Measurements from ENCODE around the gene KRT15. TPM values are rescaled to one million over a fixed set of nuclear protein-coding genes. Genes with fewer than 3 reads are reported as not detected.
A peak's percentile ranks its signal among the peaks of the same experiment; 100 is the strongest.

Gene KRT15
- total RNA-seq, 1 donor from 2014 or later, result not detected

DNA sequence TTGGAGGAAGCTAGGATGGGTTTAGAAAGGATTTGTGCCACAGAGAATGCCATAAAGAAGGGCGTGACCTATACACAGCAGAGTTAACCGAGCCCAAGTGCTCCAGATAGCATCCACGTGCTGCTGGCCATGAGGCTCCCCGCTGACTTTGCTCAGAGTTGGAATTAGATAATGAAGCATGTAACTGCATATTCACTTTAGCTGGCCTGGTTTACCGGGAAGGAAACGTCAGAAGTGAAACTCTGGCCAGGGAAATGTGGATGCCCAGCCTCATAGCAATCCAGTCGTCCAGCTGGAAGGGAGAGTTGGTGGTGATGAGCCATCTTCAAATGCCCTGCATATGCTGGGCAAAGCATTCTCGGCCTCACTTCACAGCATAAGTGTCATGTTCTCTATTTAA is 43.8 kb downstream of the KRT15 start:
- no peak overlapping the region for H3K9ac ChIP-seq (ENCODE audit: low read depth in 1 of 3, low read length in 3 of 3)
- H3K9me3 ChIP-seq (ENCODE audit: control insufficient read depth in 3 of 3, low read length in 3 of 3), result no peaks in the 10 kb centered on the region
- H3K4me3 ChIP-seq (ENCODE audit: low read length in 3 of 3), result no peak overlapping the region
- peaks cover 0 to 11% (median 6%) of the 10 kb centered on the region in 3 donors for H3K4me1 ChIP-seq (ENCODE audit: control insufficient read depth in 3 of 3, insufficient read depth in 3 of 3, low read length in 3 of 3)
- peak overlapping the region; percentile 36 for H3K27ac ChIP-seq (ENCODE audit: low read depth, low read length)
- no peaks in the 10 kb centered on the region for H3K27me3 ChIP-seq (ENCODE audit: control insufficient read depth in 3 of 3, insufficient read depth in 3 of 3, low read length in 3 of 3)
- H3K36me3 ChIP-seq (ENCODE audit: control insufficient read depth in 3 of 3, insufficient read depth in 3 of 3, low read length in 3 of 3), result no peaks in the 10 kb centered on the region

DNA sequence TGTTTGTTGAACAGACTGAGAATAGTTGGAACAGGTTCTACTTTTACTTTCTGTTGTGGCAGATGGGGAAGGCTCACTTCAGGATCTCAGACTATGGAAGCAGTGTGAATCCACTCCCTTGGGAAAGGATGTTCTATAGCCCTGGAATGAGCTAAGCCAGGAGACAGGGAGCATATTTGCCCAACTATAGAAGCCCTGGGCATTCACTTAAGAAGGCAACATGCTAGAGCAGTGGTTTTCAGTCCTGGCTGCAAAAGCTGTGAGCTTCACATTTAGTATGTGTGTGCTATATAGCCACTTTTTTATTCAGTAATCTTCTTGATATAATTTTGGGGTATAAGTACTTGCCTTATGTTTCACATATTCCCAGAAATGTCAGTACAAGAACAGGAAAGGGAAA is 50.3 kb downstream of the KRT15 start:
- Histone ChIP-seq H3K4me1 (ENCODE audit: control insufficient read depth in 3 of 3, insufficient read depth in 3 of 3, low read length in 3 of 3) (peaks cover 8 to 12% (median 9%) of the 10 kb centered on the region in 3 donors), H3K9ac (ENCODE audit: low read depth in 1 of 3, low read length in 3 of 3) (no peak overlapping the region), H3K27ac (ENCODE audit: low read depth, low read length) (no peak overlapping the region), H3K36me3 (ENCODE audit: control insufficient read depth in 3 of 3, insufficient read depth in 3 of 3, low read length in 3 of 3) (no peaks in the 10 kb centered on the region), H3K4me3 (ENCODE audit: low read length in 3 of 3) (no peak overlapping the region), H3K9me3 (ENCODE audit: control insufficient read depth in 3 of 3, low read length in 3 of 3) (peaks cover 0 to 2% (median 0%) of the 10 kb centered on the region in 3 donors), H3K27me3 (ENCODE audit: control insufficient read depth in 3 of 3, insufficient read depth in 3 of 3, low read length in 3 of 3) (peaks cover 0 to 11% (median 0%) of the 10 kb centered on the region in 3 donors)

DNA sequence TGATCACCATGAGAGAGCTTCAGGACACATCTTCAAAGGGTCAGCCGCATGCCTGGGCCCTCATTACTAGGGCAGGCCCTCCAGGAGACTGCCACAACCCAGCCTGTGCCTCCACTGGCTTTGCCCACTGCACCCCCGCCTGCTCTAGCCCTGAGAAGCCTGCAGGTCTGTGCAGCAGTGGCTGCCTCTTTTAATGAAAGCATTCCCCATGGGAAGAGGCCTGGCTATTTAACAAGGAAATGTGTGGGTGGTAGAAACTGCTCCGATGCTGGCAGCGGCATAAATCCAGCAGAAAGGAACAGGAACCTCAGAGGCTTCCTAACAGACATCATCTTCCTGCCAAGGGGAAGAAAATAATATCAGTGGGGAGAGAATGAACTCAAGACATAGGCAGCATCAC is 51.1 kb downstream of the KRT15 start:
- Histone ChIP-seq H3K27me3 (ENCODE audit: control insufficient read depth in 3 of 3, insufficient read depth in 3 of 3, low read length in 3 of 3) (peaks cover 0 to 11% (median 0%) of the 10 kb centered on the region in 3 donors), H3K9me3 (ENCODE audit: control insufficient read depth in 3 of 3, low read length in 3 of 3) (peaks cover 0 to 2% (median 0%) of the 10 kb centered on the region in 3 donors), H3K9ac (ENCODE audit: low read depth in 1 of 3, low read length in 3 of 3) (no peak overlapping the region), H3K4me3 (ENCODE audit: low read length in 3 of 3) (no peak overlapping the region), H3K36me3 (ENCODE audit: control insufficient read depth in 3 of 3, insufficient read depth in 3 of 3, low read length in 3 of 3) (no peaks in the 10 kb centered on the region), H3K4me1 (ENCODE audit: control insufficient read depth in 3 of 3, insufficient read depth in 3 of 3, low read length in 3 of 3) (peaks cover 8 to 12% (median 11%) of the 10 kb centered on the region in 3 donors), H3K27ac (ENCODE audit: low read depth, low read length) (no peak overlapping the region)

DNA sequence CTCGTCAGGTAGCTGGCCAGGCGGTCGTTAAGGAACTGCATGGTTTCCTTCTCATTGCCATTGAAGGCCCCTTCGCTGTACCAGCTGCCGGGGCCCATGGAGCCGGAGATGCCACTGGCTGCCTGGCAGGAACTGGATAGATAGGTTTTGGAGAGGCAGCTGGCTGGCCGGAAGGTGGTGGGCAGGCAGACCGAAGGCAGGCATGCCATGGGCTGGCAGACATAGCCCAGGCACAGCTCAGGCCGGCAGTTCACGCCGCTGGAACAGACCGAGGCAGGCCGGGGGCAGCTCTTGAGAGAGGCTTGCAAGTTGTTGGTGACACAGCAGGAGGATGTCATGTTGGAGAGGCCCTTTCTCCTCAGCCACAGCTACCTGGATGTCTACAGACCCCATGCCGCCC is 51.7 kb downstream of the KRT15 start, which contains the start of gene KRT32:
KRT32 (minus strand) TSS at position 399 of the 400 bp plus-strand sequence; CDS start at position 338, 61 bp downstream.
- Histone ChIP-seq H3K9ac (ENCODE audit: low read depth in 1 of 3, low read length in 3 of 3) (no peak within 1 kb of the TSS), H3K27me3 (ENCODE audit: control insufficient read depth in 3 of 3, insufficient read depth in 3 of 3, low read length in 3 of 3) (peaks cover 0 to 14% (median 0%) of the 10 kb centered on the region in 3 donors), H3K4me1 (ENCODE audit: control insufficient read depth in 3 of 3, insufficient read depth in 3 of 3, low read length in 3 of 3) (peaks cover 8 to 14% (median 12%) of the 10 kb centered on the region in 3 donors), H3K9me3 (ENCODE audit: control insufficient read depth in 3 of 3, low read length in 3 of 3) (peaks cover 0 to 2% (median 0%) of the 10 kb centered on the region in 3 donors), H3K36me3 (ENCODE audit: control insufficient read depth in 3 of 3, insufficient read depth in 3 of 3, low read length in 3 of 3) (no peaks in the 10 kb centered on the region), H3K27ac (ENCODE audit: low read depth, low read length) (no peak within 1 kb of the TSS), H3K4me3 (ENCODE audit: low read length in 3 of 3) (no peak within 1 kb of the TSS)

DNA sequence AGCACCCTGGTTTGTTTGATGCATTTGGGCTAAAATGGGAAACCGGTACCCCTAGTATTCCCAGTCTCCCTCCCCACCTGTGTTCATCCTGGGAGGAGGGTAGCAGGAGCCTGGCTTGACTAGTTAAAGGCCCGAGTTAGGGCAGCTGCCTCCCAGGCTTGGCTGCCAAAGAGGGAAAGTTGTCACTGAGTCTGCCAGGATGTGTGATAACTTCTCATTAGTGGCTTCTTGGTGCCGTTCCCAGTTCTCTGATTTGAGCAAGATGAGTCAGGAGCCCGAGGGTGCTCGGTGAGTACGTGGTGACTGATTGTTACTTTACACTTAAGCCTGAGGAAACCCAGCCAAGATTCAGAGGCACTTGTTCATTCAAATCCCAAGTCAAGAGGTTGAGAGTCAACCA is 54.0 kb downstream of the KRT15 start:
- no peaks in the 10 kb centered on the region for H3K36me3 ChIP-seq (ENCODE audit: control insufficient read depth in 3 of 3, insufficient read depth in 3 of 3, low read length in 3 of 3)
- H3K27ac ChIP-seq (ENCODE audit: low read depth, low read length), result no peak overlapping the region
- peak overlapping the region in 1 of 3 donors; percentile 54 for H3K9ac ChIP-seq (ENCODE audit: low read depth in 1 of 3, low read length in 3 of 3)
- no peak overlapping the region for H3K4me3 ChIP-seq (ENCODE audit: low read length in 3 of 3)
- H3K4me1 ChIP-seq (ENCODE audit: control insufficient read depth in 3 of 3, insufficient read depth in 3 of 3, low read length in 3 of 3), result peaks cover 8 to 14% (median 12%) of the 10 kb centered on the region in 3 donors
- H3K9me3 ChIP-seq (ENCODE audit: control insufficient read depth in 3 of 3, low read length in 3 of 3), result peaks cover 0 to 2% (median 0%) of the 10 kb centered on the region in 3 donors
- peaks cover 0 to 14% (median 3%) of the 10 kb centered on the region in 3 donors for H3K27me3 ChIP-seq (ENCODE audit: control insufficient read depth in 3 of 3, insufficient read depth in 3 of 3, low read length in 3 of 3)

DNA sequence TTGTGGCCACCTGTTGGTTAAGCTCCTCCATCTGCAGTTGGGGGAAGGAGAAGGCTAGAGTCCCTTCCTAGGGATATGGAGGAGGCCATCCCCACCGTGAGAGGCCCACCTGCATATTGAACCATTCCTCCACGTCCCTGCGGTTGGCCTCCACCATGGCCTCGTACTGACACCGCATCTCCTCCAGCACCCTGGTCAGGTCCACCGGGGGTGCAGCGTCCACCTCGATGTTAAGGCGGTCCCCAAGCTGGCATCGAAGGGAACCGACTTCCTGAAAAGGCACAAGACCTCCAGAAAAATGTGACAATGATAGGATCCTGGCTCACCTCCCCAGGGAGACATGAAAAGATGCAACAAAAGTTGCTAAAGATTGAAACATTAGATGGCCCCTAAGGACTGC is 54.5 kb downstream of the KRT15 start:
- Histone ChIP-seq H3K27me3 (ENCODE audit: control insufficient read depth in 3 of 3, insufficient read depth in 3 of 3, low read length in 3 of 3) (peaks cover 0 to 14% (median 3%) of the 10 kb centered on the region in 3 donors), H3K9me3 (ENCODE audit: control insufficient read depth in 3 of 3, low read length in 3 of 3) (peaks cover 0 to 2% (median 0%) of the 10 kb centered on the region in 3 donors), H3K4me1 (ENCODE audit: control insufficient read depth in 3 of 3, insufficient read depth in 3 of 3, low read length in 3 of 3) (peaks cover 8 to 14% (median 12%) of the 10 kb centered on the region in 3 donors), H3K36me3 (ENCODE audit: control insufficient read depth in 3 of 3, insufficient read depth in 3 of 3, low read length in 3 of 3) (no peaks in the 10 kb centered on the region), H3K4me3 (ENCODE audit: low read length in 3 of 3) (peak overlapping the region in 1 of 3 donors; percentile 13), H3K27ac (ENCODE audit: low read depth, low read length) (no peak overlapping the region), H3K9ac (ENCODE audit: low read depth in 1 of 3, low read length in 3 of 3) (peak overlapping the region in 1 of 3 donors; percentile 54)

DNA sequence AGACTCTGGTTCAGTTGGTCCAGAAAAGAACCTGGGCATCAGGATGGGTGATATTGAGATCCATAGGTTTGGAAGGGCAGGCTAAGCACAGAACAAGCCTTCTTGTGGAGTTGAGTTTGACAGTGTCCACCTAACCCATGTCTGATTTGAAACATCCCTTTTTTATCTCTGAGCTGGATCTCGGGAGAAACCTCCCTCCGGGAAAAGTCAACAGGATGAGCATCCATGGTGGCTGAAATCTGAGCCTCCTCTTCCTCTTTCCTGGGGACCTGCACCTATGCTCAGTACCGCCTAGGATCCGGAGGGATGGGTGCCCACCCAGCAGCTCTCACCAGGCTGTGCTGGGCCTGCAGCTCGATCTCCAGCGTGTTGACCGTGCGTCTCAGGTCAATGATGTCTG is 54.9 kb downstream of the KRT15 start:
- no peaks in the 10 kb centered on the region for H3K36me3 ChIP-seq (ENCODE audit: control insufficient read depth in 3 of 3, insufficient read depth in 3 of 3, low read length in 3 of 3)
- H3K4me3 ChIP-seq (ENCODE audit: low read length in 3 of 3), result no peak overlapping the region
- no peak overlapping the region for H3K9ac ChIP-seq (ENCODE audit: low read depth in 1 of 3, low read length in 3 of 3)
- H3K9me3 ChIP-seq (ENCODE audit: control insufficient read depth in 3 of 3, low read length in 3 of 3), result peaks cover 0 to 2% (median 0%) of the 10 kb centered on the region in 3 donors
- H3K27me3 ChIP-seq (ENCODE audit: control insufficient read depth in 3 of 3, insufficient read depth in 3 of 3, low read length in 3 of 3), result peaks cover 0 to 14% (median 3%) of the 10 kb centered on the region in 3 donors
- H3K4me1 ChIP-seq (ENCODE audit: control insufficient read depth in 3 of 3, insufficient read depth in 3 of 3, low read length in 3 of 3), result peaks cover 8 to 14% (median 12%) of the 10 kb centered on the region in 3 donors
- no peak overlapping the region for H3K27ac ChIP-seq (ENCODE audit: low read depth, low read length)

Small RNAs within 50 kb of the gene (small RNA-seq; reads per million reads assigned to genes)
- 6.1 reads per million, percentile 90 among the genes with 10 or more reads in this experiment for gene RNU2-32P

Other genes with a start within 250 kb of the KRT15 start
- gene KRTAP9-7, start 243.2 kb downstream of the KRT15 start, total RNA-seq, result not detected
- gene KRTAP29-1, start 216.0 kb downstream of the KRT15 start, total RNA-seq, result not detected
- gene KRTAP16-1, start 209.6 kb downstream of the KRT15 start, total RNA-seq, result not detected
- not detected for gene KRTAP17-1, start 203.2 kb downstream of the KRT15 start, total RNA-seq
- not detected for gene KRT33A, start 168.1 kb downstream of the KRT15 start, total RNA-seq
- not detected for gene KRT33B, start 149.1 kb downstream of the KRT15 start, total RNA-seq
- gene KRT34, start 136.6 kb downstream of the KRT15 start, total RNA-seq, result not detected
- gene KRT31, start 121.3 kb downstream of the KRT15 start, total RNA-seq, result 3.1 TPM
- not detected for gene KRT37, start 94.3 kb downstream of the KRT15 start, total RNA-seq
- not detected for gene KRT38, start 77.9 kb downstream of the KRT15 start, total RNA-seq
- gene KRT32, start 51.5 kb downstream of the KRT15 start, total RNA-seq, result not detected
- not detected for gene KRT35, start 37.7 kb downstream of the KRT15 start, total RNA-seq
- gene KRT36, start 29.0 kb downstream of the KRT15 start, total RNA-seq, result not detected
- gene KRT13, start 13.3 kb downstream of the KRT15 start, total RNA-seq, result not detected
- not detected for gene KRT19, start 9.4 kb upstream of the KRT15 start, total RNA-seq
- not detected for gene KRT9, start 53.2 kb upstream of the KRT15 start, total RNA-seq
- gene KRT14, start 68.0 kb upstream of the KRT15 start, total RNA-seq, result 1.0 TPM
- 0.52 TPM for gene KRT16, start 93.9 kb upstream of the KRT15 start, total RNA-seq
- 2.1 TPM for gene KRT17, start 105.7 kb upstream of the KRT15 start, total RNA-seq
- gene EIF1, start 170.0 kb upstream of the KRT15 start, total RNA-seq, result 100 TPM
- not detected for gene GAST, start 193.4 kb upstream of the KRT15 start, total RNA-seq
- not detected for gene HAP1, start 215.8 kb upstream of the KRT15 start, total RNA-seq

Measured in skeletal muscle tissue (tissue), 5 donors.